TTC549 (cell line): ENCODE data around the gene ZNF330.
"Not testable (repeated sequence)": the region's sequence is repeated elsewhere in the genome, so short reads cannot be mapped to it uniquely, and the experiment has no call there.

Experiments used
- FAIRE-seq: peaks from 2 replicates; lab custom pipeline; 2012; peaks lifted over from hg19 to GRCh38; lab: Jason Lieb, UNC

The ZNF330 gene

DNA sequence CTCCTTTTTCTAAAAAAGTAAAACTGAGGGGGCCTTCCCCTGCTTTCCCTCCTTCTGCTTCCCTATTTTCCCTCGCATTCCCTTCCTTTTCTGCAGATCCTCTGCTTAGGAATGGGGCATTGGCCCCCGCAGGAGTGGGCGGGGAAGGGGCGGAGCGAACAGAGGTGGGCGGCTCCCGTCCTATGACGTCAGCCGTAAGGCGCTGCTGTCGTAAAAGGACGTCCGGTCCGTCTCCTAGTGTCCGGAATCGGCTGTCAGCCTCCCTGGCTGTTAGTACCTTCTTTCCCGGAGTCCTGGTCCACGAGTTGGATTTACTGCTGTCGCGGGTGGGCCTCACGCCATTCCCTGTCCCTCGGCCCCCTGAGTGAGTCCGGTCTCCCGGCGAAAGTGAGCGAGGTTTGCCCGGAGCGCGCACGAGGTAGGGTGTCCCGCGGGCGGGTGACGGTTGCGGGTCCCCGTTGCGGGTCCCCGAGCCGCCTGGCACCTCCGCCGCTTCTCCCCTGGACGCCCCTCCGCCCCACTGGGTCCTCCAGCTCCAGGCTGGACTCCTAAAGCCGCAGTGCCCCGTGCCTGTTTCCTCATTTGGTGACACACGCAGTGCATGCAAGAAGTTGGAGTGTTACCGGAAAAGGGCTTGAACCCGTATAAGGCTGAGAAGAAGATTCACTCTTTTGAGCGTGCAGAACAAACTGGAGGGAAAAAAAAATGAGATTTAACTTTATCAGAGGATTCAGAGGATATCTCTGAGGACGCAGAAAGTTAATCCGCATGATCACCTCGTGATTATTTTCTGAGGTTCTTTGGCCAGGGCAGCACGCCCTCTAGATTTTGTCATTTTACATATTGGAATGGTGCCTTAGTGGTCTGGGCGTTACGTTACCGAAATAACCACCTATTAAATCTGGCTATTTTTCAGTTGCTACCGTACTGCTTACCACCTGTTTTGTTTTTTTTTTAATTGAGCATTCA, at the start of gene ZNF330:
TSS of gene ZNF330 (plus strand) at position 205 of the 969 bp plus-strand sequence. CDS start 1,477 bp downstream, outside the sequence.
- peak; percentile 64 for FAIRE-seq

DNA sequence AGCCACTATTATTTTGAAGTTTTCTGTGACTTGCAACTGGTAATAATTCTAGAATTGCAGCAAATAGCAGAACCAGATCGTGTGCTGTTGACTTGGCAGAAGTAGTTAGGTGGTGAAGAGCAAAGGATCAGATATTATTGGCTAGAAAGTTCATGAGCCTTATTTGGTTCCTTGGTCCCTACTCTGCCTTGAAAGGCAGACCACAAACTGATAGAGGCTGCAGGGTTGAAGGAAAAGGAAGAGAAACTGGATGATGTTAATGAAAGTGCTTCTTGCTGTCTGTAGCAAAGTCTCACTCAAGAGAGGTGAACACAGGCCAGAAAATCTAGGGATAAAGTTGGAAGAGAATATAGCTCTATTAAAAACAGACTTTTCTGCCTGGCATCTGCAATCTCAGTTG, 46.2 kb upstream of the ZNF330 start:
- FAIRE-seq = no peak

DNA sequence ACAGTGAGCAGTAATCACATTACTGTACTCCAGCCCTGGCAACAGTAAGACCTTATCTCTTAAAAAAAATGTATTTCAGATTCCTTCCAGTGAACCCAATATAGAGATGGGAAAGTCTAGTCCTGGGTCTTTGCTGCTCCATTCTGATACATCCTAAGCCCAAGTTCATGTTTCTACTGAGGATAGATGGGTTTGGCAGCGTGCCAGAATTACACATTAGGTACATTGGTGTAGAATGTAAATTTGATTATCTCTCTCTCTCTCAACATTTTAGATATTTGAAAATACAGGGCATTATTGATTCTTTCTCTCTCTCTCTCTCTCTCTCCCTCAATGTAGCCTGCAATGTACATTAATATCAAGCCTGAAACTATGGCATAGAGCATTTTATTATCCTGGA, 43.5 kb upstream of the ZNF330 start:
- no peak for FAIRE-seq

DNA sequence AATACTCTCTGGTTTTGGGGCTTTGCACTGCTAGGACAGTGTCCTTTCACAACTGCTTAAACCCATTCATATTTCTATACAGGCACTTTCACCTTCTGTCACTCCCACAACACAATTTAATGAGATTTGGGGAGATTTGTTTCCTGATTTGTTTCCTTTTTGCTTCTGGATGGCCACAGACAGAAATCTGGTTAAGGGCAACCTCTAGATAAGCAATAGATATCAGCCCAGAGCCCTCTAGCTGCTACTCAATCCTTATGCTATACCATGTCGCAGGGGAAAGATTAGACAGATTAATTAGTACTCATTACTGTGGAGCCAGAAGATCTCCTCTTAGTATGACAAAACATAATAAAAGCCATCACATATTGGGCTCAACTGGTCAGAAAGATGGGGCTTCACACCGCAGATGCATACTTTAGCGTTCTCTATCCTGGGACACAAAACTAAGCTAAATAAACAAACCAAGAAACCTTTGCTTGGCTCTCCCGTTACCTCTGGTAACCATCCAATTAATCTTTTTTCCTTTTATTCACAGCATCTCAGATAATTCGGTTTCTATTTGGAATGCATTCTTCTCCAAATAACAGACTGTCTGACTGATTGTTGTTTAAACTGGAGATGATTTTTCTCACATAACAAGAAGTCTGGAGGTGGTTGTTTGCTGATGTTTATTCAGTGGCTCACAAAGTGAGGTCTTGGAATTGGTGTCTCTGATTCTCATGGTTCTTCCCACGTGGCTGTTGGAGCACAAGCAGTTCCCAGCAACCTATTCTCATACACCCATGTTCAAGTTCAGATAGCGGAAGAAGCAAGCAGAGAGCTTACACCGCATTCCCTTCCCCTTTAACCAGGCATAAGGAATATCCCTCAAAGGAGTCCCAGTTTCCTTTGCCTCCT, 41.0 kb upstream of the ZNF330 start:
- no peak for FAIRE-seq

DNA sequence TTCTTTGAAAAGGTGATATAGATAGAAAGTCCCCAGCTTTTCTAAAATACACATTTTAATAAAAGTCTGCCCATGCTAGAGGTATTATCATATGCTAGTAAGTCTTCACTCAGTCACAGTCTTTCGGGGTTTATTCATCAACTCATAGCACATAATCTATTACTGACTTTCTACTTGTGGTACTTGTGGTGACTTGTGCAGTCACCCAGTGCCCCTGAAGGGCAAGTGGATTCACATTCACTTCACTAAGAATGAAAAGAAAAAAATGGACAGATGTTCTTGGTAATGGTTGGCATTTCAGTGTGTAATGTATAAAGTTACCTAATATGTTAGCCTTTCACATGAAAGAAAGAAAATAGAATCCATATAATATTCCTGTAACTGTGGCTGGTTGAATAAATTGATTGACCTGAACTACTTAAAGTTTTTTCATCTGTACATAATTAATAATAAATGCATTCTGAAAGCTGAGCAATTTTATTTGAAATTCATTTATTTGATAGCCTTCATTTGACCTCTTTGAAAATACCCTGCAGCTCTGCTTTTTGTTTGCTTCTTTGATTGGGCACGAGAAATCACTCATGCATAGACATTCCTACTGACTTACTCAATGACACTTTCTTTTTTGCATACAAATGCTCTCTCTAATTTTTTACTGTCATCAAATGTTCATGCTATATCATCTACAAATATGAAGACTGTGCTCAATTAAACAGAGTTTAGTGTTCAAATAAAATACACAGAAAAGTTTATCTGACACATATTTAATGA, 39.5 kb upstream of the ZNF330 start:
- FAIRE-seq = no peak

DNA sequence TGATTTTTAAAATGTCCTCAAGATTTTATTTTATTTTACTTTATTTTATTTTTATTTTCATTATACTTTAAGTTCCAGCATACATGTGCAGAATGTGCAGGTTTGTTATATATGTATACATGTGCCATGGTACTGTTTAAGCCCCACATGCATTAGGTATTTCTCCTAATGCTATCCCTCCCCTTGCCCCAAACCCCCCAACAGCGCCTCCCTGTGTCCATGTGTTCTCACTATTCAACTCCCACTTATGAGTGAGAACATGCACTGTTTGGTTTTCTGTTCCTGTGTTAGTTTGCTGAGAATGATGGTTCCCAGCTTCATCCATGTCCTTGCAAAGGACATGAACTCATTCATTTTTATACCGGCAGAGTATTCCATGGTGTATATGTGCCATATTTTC, 37.2 kb upstream of the ZNF330 start:
- FAIRE-seq = not testable (repeated sequence)

DNA sequence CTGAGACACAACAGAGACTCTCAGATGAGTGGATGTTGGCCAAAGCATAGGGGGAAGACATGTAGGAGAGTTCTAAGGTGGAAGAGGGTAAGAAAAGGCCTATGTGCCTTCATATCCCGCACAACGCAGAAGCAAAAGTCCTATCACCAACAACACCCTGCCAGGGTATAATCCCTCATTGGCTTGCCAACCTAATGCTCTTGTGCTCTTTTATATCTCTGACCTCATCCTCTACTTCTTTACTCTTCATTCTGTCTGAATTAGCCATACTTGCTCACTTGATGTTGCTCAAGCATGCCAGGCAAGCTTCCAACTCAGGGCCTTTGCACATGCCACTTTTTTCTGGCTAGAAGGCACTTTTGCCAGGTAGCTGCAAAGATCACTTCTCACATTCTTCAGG, 28.1 kb upstream of the ZNF330 start:
- no peak for FAIRE-seq

DNA sequence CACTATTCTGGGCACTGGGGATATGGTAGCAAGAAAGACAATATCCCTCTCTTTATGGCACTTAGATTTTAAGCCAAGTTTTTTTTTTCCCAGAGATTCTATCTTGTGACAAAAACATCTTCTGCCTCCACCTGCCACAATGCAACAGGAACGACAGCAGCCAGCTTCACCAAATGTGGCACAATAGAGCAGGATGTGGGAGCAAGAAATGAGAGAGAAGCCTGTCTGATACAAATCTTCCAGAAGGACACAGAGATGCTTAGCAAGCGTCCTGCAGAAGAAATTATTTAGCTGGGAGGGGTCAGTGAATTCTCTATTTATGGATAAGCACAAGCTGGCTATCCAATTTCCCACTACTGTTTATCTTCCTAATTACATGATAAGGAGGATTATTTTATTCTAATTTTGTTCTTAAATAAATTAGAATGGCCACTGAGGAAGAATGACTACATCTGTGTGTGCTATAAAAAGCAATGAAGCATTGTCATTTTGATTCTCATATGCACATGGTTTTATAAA, 27.1 kb upstream of the ZNF330 start:
- FAIRE-seq = no peak

DNA sequence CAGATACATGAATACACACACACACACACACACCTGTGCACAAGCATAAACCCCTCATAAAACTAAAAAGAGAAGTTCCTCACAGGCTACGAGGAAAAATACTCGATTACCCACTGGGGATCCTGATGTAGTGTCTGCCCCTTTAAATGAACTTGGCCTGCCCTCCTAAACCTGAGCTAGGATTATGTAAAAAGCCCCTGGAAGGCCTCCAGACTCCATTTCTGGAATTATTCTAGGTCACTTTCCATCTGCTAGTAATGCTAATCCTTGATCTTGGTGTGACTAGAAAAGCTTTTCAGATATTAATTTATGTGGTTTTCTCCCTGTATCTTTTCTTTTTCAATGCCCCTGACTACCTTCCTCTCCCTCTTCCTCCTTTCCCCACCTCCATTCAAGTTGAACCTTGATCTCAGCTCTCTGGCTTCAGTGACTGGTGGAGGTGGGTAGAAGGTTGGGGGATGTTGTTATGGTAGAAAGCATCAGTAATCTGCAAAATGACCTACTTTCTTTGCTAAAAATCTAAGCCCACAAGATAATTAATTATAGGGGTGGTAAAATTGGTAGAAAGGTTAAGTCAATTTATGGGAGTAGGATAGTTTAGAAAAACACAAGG, 25.5 kb upstream of the ZNF330 start:
- FAIRE-seq = no peak

DNA sequence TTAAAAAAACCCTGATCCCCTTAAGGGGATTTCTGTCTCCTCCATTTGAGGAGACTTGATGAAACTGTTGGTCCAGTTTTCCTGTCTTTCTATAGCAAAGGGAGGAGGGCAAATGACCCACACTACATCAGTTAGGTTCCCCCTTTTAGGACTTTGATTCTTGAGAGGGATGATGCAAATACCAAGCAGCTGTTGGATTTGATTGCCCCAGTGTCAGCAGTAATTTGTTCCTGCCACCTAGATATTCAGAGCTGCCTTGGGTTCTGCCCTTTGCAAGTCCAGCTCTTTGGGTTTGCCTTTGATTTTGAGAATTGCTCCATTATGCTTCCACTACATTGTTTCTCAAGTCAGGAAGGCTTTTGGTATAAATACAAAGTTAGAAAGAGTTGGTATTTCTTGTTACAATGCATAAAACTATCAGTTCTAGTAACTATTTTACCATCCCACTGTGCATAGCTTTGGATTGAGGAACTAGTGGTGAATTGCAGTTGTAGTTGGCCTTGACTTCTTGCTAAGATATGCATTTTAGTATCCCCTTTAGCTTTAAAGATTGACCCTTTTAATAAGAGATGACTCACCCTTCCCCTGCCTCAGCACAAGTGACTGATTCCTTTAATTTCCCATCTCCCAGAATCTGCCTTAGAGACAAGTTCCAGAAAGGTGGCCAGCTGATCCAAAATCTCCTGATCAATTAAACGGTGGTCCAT, 24.3 kb upstream of the ZNF330 start:
- FAIRE-seq = no peak

DNA sequence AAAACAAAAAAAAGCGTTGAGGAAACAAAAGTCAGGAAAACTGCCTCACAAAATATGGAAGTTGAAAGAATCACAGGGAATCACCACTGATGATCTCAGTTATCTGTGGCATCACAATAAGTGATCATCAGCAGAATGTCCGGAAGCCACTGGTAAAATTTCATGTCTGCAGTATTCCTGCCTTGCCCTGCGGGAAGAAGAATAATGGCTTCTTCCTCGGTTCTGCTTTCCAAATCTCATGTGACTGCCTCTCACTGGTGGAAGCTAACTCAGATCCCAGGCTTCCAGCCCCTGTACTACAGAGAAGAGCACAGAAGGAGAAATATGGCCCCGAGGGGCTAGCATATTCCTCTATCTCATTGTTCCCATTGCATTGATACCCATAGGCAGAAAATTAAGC, 12.7 kb upstream of the ZNF330 start:
- no peak for FAIRE-seq

DNA sequence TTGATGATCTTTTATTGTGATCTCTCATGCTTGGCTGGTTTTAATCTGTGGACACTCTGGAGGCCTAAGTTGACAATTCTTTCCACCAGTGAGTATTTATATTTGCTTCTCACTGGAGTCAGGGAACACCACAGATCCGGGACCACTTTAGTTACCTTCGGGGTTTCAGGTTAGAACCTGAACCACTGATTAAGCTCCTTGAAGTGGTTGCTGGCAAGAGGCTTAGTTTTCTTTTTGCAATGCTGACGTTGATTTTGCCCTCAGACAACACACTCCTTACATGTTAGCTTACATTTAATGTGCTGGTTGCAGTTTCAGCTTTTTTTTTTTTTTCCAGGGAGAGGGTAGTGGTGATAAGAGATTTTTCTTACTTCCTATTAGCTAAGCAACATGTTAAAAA, 10.5 kb upstream of the ZNF330 start:
- no peak for FAIRE-seq

DNA sequence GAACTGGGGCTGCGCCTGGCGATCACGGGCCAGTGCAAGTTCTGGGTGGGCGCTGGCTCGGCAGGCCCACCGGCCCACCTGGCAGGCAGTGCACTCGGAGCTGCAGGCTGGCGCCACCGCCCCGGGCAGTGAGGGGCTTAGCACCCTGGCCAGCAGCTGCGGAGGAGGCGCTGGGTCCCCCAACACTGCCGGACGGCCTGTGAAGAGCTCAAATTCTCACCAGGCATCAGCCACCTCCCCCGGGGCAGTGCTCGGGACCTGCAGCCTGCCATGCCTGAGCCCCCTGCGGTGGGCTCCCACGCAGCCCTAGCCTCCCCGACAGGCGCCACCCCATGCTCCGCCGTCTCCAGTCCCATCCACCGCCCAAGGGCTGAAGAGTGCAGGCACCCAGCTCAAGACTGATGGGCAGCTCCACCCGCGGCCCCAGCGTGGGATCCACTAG, 7.1 kb upstream of the ZNF330 start:
- no peak for FAIRE-seq

DNA sequence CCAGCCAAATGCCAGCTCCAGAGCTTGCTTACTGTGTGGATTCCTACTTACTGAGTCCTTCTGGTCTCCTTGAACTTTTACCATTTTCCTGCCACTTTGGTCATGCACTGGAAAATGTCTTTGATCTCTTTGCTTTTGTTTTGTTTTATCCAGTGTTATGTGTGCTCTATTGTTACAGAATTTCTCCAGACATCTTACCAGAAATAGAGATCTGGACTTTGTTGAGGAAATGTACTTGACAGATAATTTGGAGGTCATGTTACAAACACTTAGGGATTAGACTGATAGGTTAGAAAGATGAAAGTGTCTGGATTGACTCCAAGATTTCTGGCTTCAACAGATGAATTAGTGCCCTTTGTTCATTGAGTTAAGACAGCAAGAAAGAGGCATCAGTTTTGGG, 5.7 kb upstream of the ZNF330 start:
- FAIRE-seq = no peak

DNA sequence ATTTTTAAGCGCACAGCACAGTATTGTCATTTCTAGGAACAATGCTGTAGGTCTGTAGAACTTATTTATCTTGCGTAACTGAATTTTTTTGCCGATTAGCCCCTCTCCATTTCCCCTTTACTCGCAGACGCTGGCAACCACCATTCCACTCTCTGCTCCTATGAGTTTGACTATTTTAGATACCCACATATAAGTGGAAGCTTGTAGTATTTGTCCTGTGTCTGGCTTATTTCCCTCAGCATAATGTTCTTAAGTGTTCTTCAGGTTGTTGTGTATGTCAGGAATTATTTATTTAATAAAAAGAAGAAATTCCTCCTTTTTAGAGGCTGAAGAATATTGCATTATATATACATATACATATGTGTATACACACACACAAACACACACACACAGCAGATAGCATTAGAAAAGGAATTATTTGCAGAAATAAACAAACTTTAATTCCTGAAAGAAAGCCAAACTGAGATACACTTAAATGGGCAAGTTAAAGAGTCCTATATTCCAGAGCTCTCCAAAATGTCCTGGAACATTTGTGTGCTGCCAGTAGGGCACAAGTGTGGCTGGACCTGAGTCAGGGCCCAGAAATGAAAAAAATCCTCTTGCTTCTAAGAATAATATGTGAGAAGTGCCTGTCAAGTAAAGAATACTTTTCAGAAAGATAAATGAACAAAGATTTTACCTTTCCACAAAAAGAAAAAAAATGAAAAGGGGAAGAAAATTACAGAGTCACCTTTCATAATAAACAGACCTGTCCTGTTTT, 4.5 kb upstream of the ZNF330 start:
- no peak for FAIRE-seq

DNA sequence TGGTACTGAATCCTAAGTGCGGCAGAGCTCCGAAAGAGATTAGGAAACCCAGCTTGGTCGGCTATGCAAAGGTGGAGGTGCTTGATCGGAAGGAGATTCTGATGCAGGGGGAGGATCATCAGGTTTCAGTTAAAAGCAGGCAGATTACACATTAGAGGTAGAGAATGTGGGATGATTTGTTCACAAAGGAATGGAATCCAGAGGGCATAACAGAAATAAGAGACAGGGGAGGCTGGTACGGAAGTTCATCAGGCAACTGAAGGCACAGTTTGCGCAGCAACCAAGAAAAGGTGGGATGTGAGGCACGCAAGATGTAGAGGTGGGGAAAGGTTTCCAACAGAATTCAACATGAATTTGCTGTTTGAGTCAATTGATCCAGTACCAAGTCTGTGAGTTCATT, 424 bp upstream of the ZNF330 start:
- no peak for FAIRE-seq

DNA sequence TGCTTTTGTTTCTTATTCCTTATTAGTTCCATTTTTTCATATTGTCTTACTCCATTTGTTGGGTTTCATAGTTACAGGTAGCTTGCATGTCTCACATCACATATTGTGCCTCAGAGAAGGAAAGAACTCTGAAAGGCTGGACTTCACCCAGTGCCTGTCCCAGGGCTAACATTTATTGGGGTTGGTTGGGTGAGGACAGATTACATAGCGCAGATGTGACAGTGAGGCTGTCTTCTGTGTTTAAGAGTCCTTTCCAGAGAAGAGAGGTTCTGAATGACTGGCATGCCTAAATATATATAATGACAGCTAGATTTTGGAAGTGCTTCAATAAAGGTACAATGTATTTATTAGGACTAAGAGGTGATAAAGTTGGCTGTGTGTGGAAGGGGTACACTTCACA, 2.7 kb downstream of the ZNF330 start:
- FAIRE-seq = no peak

DNA sequence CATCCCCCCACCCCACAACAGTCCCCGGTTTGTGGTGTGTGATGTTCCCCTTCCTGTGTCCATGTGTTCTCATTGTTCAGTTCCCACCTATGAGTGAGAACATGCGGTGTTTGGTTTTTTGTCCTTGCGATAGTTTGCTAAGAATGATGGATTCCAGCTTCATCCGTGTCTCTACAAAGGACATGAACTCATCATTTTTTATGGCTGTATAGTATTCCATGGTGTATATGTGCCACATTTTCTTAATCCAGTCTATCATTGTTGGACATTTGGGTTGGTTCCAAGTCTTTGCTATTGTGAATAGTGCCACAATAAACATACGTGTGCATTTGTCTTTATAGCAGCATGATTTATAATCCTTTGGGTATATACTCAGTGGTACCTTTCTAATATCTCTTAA, 6.6 kb downstream of the ZNF330 start:
- FAIRE-seq = not testable (repeated sequence)

DNA sequence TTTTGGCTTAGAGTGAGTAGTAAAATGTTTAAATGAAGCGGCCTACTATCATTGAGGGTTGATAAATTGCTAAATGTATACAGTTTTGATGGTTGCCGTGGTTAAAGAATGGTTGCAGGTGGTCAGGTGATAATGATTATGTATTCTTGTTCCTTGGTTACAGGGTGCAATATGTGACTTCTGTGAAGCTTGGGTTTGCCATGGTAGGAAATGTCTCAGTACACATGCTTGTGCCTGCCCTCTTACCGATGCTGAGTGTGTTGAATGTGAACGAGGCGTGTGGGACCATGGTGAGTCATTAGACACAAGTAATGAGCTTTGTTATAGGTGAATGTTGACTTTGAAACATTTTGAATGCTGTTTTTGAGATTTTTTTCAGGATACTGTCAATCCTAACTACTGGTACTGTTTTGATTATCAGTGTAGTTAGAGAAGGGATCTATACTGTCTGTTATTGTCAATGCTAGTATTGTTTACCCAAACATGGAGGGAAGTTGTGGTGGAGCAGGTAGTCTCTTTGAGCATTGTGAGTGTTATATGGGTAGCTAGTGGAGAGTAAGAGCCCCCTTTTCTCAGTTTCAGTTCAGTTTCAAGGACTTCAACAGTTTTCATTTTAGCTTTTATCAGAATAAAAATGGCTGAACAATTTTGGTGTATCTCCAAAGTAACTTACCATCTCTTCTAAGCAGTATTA, 8.9 kb downstream of the ZNF330 start:
- FAIRE-seq = no peak

DNA sequence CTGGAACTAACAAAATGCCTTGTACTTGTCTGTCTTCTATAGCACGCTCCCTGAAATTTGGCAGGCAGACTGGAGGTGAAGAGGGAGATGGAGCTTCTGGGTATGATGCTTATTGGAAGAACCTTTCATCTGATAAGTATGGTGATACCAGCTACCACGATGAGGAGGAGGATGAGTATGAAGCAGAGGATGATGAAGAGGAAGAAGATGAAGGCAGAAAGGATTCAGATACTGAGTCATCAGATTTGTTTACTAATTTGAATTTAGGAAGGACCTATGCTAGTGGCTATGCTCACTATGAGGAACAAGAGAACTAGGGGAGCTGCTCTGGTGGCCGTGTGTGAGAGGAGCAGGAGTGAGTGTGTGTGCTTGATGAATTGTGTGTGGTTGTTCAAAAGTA, 13.0 kb downstream of the ZNF330 start:
- FAIRE-seq = no peak
